ENCODE results near the gene POLG2.

DNA sequence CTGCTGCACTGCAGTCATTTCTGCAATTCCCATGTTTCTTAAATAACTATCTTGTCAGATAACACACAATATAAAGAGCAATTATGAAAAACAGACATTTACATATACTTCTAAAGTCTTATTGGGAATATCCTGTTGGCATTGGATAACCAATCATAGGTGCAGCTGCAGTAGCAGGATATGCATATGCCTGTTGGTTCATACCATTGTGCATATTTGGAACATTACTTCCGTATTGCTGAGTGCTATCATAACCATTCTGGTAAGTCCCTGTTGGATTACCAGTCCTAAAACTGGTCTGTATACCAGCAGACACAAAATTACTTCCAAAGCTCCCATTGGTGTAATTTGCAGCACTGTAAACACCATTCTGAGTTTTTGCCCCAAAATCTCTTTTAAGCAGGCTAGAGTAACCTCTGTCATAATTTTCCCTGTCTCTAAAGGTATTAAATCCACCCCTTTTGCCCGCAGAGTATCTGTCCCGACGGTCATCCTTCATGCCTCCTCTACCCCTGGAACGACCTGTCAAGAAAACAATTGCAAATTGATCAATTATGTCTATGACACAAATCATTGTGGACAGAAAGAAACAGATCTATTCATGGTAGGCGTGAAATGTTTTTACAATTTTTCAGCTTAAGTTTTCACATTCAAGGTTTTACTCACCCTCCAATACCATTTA, 3.1 kb upstream of the POLG2 start:
- TF ChIP-seq, protein P1, sequence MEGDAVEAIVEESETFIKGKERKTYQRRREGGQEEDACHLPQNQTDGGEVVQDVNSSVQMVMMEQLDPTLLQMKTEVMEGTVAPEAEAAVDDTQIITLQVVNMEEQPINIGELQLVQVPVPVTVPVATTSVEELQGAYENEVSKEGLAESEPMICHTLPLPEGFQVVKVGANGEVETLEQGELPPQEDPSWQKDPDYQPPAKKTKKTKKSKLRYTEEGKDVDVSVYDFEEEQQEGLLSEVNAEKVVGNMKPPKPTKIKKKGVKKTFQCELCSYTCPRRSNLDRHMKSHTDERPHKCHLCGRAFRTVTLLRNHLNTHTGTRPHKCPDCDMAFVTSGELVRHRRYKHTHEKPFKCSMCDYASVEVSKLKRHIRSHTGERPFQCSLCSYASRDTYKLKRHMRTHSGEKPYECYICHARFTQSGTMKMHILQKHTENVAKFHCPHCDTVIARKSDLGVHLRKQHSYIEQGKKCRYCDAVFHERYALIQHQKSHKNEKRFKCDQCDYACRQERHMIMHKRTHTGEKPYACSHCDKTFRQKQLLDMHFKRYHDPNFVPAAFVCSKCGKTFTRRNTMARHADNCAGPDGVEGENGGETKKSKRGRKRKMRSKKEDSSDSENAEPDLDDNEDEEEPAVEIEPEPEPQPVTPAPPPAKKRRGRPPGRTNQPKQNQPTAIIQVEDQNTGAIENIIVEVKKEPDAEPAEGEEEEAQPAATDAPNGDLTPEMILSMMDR (IDR thresholded peaks at IDR 0.05): no peak
- TF ChIP-seq POLR2A (IDR thresholded peaks at IDR 0.05): no peak
